GM12878 (cell line): Measurements from ENCODE around the gene CSAD. TPM values are rescaled to one million over a fixed set of nuclear protein-coding genes. Genes with fewer than 3 reads are reported as not detected.

Source experiments
- ATAC-seq: fragments of 200-7000 bp; cut with Tn5 transposase; 3 replicates; pipeline ENCODE4 v1.9.1; 2020; ENCODE audit warnings: mild to moderate bottlenecking, moderate library complexity
- BruUV-seq: library from RNA; stranded (reverse); fragments of 400-500 nt; replicated peaks from 2 replicates; lab custom pipeline; 2021; lab: Mats Ljungman, UMichigan
- CTCF ChIA-PET: fragments of 300-600 bp; sonication (Branson Sonifier 250); formaldehyde crosslinking; extraction: SDS; loops from one replicate; lab custom pipeline; 2021; ENCODE audit warnings: inconsistent platforms; lab: Yijun Ruan, JAX
- POLR2A ChIA-PET: fragments of 350-600 bp; formaldehyde crosslinking; extraction: SDS; loops from one replicate; lab custom pipeline; 2021; ENCODE audit warnings: inconsistent platforms; lab: Charles Lee
- RAD21 ChIA-PET: fragments of 300-600 bp; sonication (Branson Sonifier 250); formaldehyde crosslinking; loops from one replicate; lab custom pipeline; 2023; ENCODE audit warnings: antibody characterized with exemption; ENCODE audit not compliant: unreplicated experiment; lab: Charles Lee
- SMC1A ChIA-PET: fragments of 300-600 bp; sonication (Branson Sonifier 250); formaldehyde crosslinking; loops from one replicate; lab custom pipeline; 2023; ENCODE audit not compliant: unreplicated experiment, uncharacterized antibody; lab: Charles Lee
- DNase-seq: peaks from one replicate; pipeline ENCODE4 v3.0.0-alpha.2; 2011; ENCODE audit warnings: low read depth, low spot score
- FAIRE-seq: peaks from 3 replicates; lab custom pipeline; 2011; peaks lifted over from hg19 to GRCh38; lab: Jason Lieb, UNC
- H2AFZ ChIP-seq: 2 replicates; pipeline ENCODE4 v1.6.0; 2011; ENCODE audit warnings: low read depth, low read length, control low read depth; ENCODE audit not compliant: control insufficient read depth
- H3K27ac ChIP-seq: 2 replicates; pipeline ENCODE4 v1.5.1; 2011; ENCODE audit warnings: control low read depth; ENCODE audit not compliant: control insufficient read depth, insufficient read depth
- H3K27me3 ChIP-seq, 2 experiments: replicated peaks in 1 of 2; 2 replicates each; pipeline versions ENCODE4 v1.6.0 to v1.6.1; 2011; ENCODE audit warnings: low read length in 1 of 2; ENCODE audit not compliant: control insufficient read depth in 2 of 2, insufficient read depth in 2 of 2
- H3K36me3 ChIP-seq, 2 experiments: 2 replicates each; pipeline ENCODE4 v1.5.1; 2011; ENCODE audit warnings: low read length in 1 of 2; ENCODE audit not compliant: control insufficient read depth in 2 of 2, insufficient read depth in 2 of 2
- H3K4me1 ChIP-seq: 2 replicates; pipeline ENCODE4 v1.6.1; 2011; ENCODE audit warnings: mild to moderate bottlenecking, low read length, moderate library complexity, mixed read lengths; ENCODE audit not compliant: control insufficient read depth, insufficient read depth
- H3K4me2 ChIP-seq: 2 replicates; pipeline ENCODE4 v1.6.0; 2011; ENCODE audit warnings: control low read depth; ENCODE audit not compliant: control insufficient read depth, insufficient read depth
- H3K4me3 ChIP-seq: fragments of 200-600 bp; sonication (generic); 2 replicates; pipeline ENCODE4 v1.5.1; 2016
- H3K79me2 ChIP-seq: 2 replicates; pipeline ENCODE4 v1.6.0; 2011; ENCODE audit warnings: low read length; ENCODE audit not compliant: control insufficient read depth, insufficient read depth
- H3K9ac ChIP-seq: 2 replicates; pipeline ENCODE4 v1.8.0; 2011; ENCODE audit warnings: low read length, control low read depth, mixed read lengths; ENCODE audit not compliant: control insufficient read depth, insufficient read depth
- H3K9me3 ChIP-seq: replicated peaks from 3 replicates; pipeline ENCODE4 v1.5.1; 2011; ENCODE audit warnings: mild to moderate bottlenecking, low read length; ENCODE audit not compliant: control insufficient read depth, insufficient read depth
- H4K20me1 ChIP-seq: 2 replicates; pipeline ENCODE4 v1.6.0; 2011; ENCODE audit not compliant: control insufficient read depth, insufficient read depth
- CEBPB ChIP-seq, 2 experiments: fragments of 150-350 bp in 1 of 2; IDR thresholded peaks; 2 replicates each; pipeline ENCODE4 v1.6.1; 2012 to 2014; ENCODE audit warnings: low read depth in 2 of 2, low read length in 2 of 2, borderline replicate concordance in 1 of 2, inconsistent platforms in 1 of 2
- CHD1 ChIP-seq: IDR thresholded peaks from 2 replicates; pipeline ENCODE4 v1.6.1; 2012; ENCODE audit warnings: low read depth, low read length, improper control_type of control experiment
- DPF2 ChIP-seq: fragments of 450-650 bp; IDR thresholded peaks from 2 replicates; pipeline ENCODE4 v1.6.1; 2017; ENCODE audit warnings: mild to moderate bottlenecking
- EGR1 ChIP-seq, 2 experiments: IDR thresholded peaks; 1 replicate in 1 of 2; 2 replicates in 1 of 2; pipeline ENCODE4 v1.6.1; 2011 to 2012; ENCODE audit warnings: low read depth in 2 of 2, low read length in 2 of 2, borderline replicate concordance in 1 of 2, mild to moderate bottlenecking in 1 of 2, moderate library complexity in 1 of 2
- EZH2 ChIP-seq: IDR thresholded peaks from 2 replicates; pipeline ENCODE4 v1.6.1; 2012; ENCODE audit warnings: low read depth, mild to moderate bottlenecking, control low read depth, inconsistent platforms, low read length, borderline replicate concordance; ENCODE audit not compliant: control insufficient read depth
- IKZF2 ChIP-seq, 2 experiments: fragments of 450-650 bp; IDR thresholded peaks; 2 replicates each; pipeline ENCODE4 v1.6.1; 2017; ENCODE audit warnings: mild to moderate bottlenecking in 2 of 2, moderate library complexity in 2 of 2
- MLLT1 ChIP-seq: fragments of 450-650 bp; IDR thresholded peaks from 2 replicates; pipeline ENCODE4 v1.6.1; 2016; ENCODE audit warnings: mild to moderate bottlenecking
- RELA ChIP-seq: fragments of 450-650 bp; IDR thresholded peaks from 2 replicates; pipeline ENCODE4 v1.8.0; 2014; ENCODE audit warnings: borderline replicate concordance; ENCODE audit not compliant: partially characterized antibody
- SIN3A ChIP-seq: IDR thresholded peaks from 2 replicates; pipeline ENCODE4 v1.6.1; 2012; ENCODE audit warnings: low read depth, low read length, improper control_type of control experiment
- TAF1 ChIP-seq: IDR thresholded peaks from 2 replicates; pipeline ENCODE4 v1.6.1; 2011; ENCODE audit warnings: mild to moderate bottlenecking, low read depth, low read length, borderline replicate concordance
- WRNIP1 ChIP-seq: IDR thresholded peaks from 2 replicates; pipeline ENCODE4 v1.6.1; 2011; ENCODE audit warnings: low read depth, low read length, improper control_type of control experiment, borderline replicate concordance
- ZBTB40 ChIP-seq: fragments of 450-650 bp; IDR thresholded peaks from 2 replicates; pipeline ENCODE4 v1.6.1; 2016; ENCODE audit warnings: mild to moderate bottlenecking, moderate library complexity, borderline replicate concordance
- WGBS: methylation state at CpG from one replicate; pipeline ENCODE4 v1.1.6; 2016; ENCODE audit warnings: low lambda C conversion rate; ENCODE audit not compliant: insufficient replicate concordance, insufficient coverage; ENCODE audit errors: missing lambda C conversion rate; 5-methylcytosine and 5-hydroxymethylcytosine counted together
- in situ Hi-C: fragments of 300-500 bp; cut with MboI; formaldehyde crosslinking; loops from 9 replicates; pipeline ENCODE4 v1.14.3; 2018; ENCODE audit warnings: mixed read lengths
- intact Hi-C: fragments of 100-400 bp; cut with micrococcal nuclease; formaldehyde crosslinking; loops from one replicate; pipeline ENCODE4 v1.14.2; 2022; ENCODE audit not compliant: unreplicated experiment
- polyA plus RNA-seq, 11 experiments: library from polyadenylated mRNA; depleted of rRNA in 4 of 11; unstranded in 6 of 11; stranded (reverse) in 5 of 11; fragments of >200 nt; fragmentation: Nextera tagmentation in 4 of 11; fragmentation: Illumina TruSeq in 1 of 11; extraction: Ambion mirVana in 4 of 11; extraction: Trizol in 1 of 11; gene quantifications; 1 replicate in 1 of 11; 2 replicates in 10 of 11; pipeline versions ENCODE4 v1.2.1 to v1.2.3, GENCODE V29; 2011 to 2016; ENCODE audit warnings: inconsistent platforms in 2 of 11, missing spikeins in 2 of 11, low read depth in 1 of 11
- total RNA-seq, 4 experiments: library from RNA; depleted of rRNA in 3 of 4; stranded (reverse); fragments of >200 nt in 3 of 4; fragmentation: Illumina TruSeq in 1 of 4; extraction: Trizol in 1 of 4; gene quantifications; 2 replicates each; pipeline versions ENCODE4 v1.2.1 to v1.2.3, GENCODE V29; 2013 to 2021

CSAD gene
- total and polyA plus RNA-seq, 10 of the 15 experiments (the other 5 are each of a cell fraction or from before 2014, with no cell fraction given) = 1.1 to 20.4 (median 6.2) TPM

- H3K9ac ChIP-seq = no peak overlapping the region
- in situ Hi-C loops (loop anchor here (5.0 kb wide), 1 partner anchor 127 kb away; no protein-coding TSS in a partner anchor), intact Hi-C loops (loop anchor here (1.0 to 5.0 kb wide), 7 partner anchors 21 to 185 kb away; partner anchors contain the start of genes AAAS, CSAD, ITGB7 and ZNF740)
- no peak overlapping the region for H3K27ac ChIP-seq
- no peak overlapping the region for H2AFZ ChIP-seq
- POLR2A ChIA-PET = interaction anchor here (0.7 to 3.4 kb wide), 6 partner anchors 20 to 127 kb away, joined by 3 to 26 read pairs (median 4); partner anchors contain the start of genes CSAD and ZNF740
- CTCF ChIA-PET = interaction anchor here (0.5 to 8.3 kb wide), 45 partner anchors 11 to 226 kb away, joined by 3 to 188 read pairs (median 5); partner anchors contain the start of genes AAAS, CSAD, ESPL1 and ITGB7
- DNase-seq = no peak
- no peak overlapping the region for H3K4me3 ChIP-seq
- 82% methylated on average over 15 of the region's 16 CpGs for WGBS
- H3K9me3 ChIP-seq = no peaks in the 10 kb centered on the region
- TF ChIP-seq IKZF2 (IDR thresholded peaks at IDR 0.05) (no peak), SIN3A (no peak), TAF1 (no peak), DPF2 (no peak), EGR1 (IDR thresholded peaks at IDR 0.05; ENCODE audit: borderline replicate concordance in 1 of 2, low read depth in 2 of 2, low read length in 2 of 2) (no peak), RELA (no peak), WRNIP1 (no peak), EZH2 (no peak), MLLT1 (no peak), CHD1 (no peak), ZBTB40 (no peak), CEBPB (IDR thresholded peaks at IDR 0.05; ENCODE audit: borderline replicate concordance in 1 of 2, low read depth in 2 of 2, low read length in 2 of 2) (no peak)
- TF ChIP-seq, all 136 proteins: peak for 0
- Histone ChIP-seq H3K4me2 (no peak overlapping the region), H3K79me2 (no peaks in the 10 kb centered on the region), H4K20me1 (no peaks in the 10 kb centered on the region), H3K27me3 (no peaks in the 10 kb centered on the region), H3K4me1 (no peaks in the 10 kb centered on the region; the same call in 1 of the 2 replicates), H3K36me3 (no peaks in the 10 kb centered on the region)
- BruUV-seq = no TSS peak
- ATAC-seq (no peak), FAIRE-seq (no peak)
- ChIA-PET SMC1A (interaction anchor here (0.6 to 5.5 kb wide), 38 partner anchors 16 to 1293 kb away, joined by 3 to 62 read pairs (median 5); partner anchors contain the start of genes AAAS, CSAD, ITGB7 and MYG1), RAD21 (interaction anchor here (0.6 to 4.8 kb wide), 32 partner anchors 16 to 348 kb away, joined by 3 to 58 read pairs (median 6); partner anchors contain the start of genes AAAS, CSAD, ESPL1 and ITGB7)
Measured at GRCh38 chr12:53160000-53160399, 20.7 kb downstream of the CSAD start.
